Epithelial cell of proximal tubule (primary cell): ENCODE data around the gene LYSMD1. TPM values are rescaled to one million over a fixed set of nuclear protein-coding genes. Genes with fewer than 3 reads are reported as not detected.

Source experiments
- DNase-seq: peaks from one replicate; pipeline ENCODE4 v3.0.0-alpha.2; 2011; ENCODE audit warnings: low read depth
- H3K4me3 ChIP-seq: 2 replicates; pipeline ENCODE4 v1.5.1; 2011; ENCODE audit warnings: low read depth, mild to moderate bottlenecking, low read length
- CTCF ChIP-seq: conservative IDR thresholded peaks from 2 replicates; pipeline ENCODE4 v1.5.1; 2012; ENCODE audit warnings: low read depth, mild to moderate bottlenecking, low read length
- total RNA-seq: library from RNA; depleted of rRNA; stranded (reverse); fragments of >200 nt; gene quantifications from 2 replicates; pipeline ENCODE4 v1.2.3, GENCODE V29; 2015

LYSMD1 gene
- total RNA-seq, 1 donor from 2014 or later, result 4.5 TPM

- H3K4me3 ChIP-seq, result no peak overlapping the region
- no peak for TF ChIP-seq CTCF
- no peak for DNase-seq
Observed at GRCh38 chr1:151175041-151175741, 9.5 kb upstream of the LYSMD1 start.

GRCh38 chr1:151171190-151171589 is 5.5 kb upstream of the LYSMD1 start:
- DNase-seq, result no peak
- no peak for TF ChIP-seq CTCF
- no peak overlapping the region for H3K4me3 ChIP-seq

DNA sequence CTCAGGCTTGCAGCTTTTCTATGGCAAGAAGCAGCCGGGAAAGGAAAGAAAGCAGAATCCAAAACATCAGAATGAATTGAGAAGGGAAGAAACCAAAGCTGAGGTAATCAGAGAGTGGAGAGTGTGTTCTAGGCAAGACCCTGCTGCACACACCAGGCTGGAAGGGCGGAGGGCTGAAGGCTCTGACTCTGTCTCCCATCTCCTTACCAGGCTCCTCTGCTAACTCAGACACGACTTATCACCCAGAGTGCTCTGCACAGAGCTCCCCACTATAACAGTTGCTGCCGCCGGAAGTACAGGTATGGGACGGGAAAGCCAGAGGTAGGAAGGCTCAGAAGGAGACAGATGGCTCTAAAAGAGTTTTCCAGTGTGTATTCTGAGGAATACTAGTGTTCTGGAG is 1.4 kb upstream of the LYSMD1 start:
- DNase-seq, result no peak
- peak overlapping the region; percentile 99 for H3K4me3 ChIP-seq
- TF ChIP-seq CTCF, result no peak

DNA sequence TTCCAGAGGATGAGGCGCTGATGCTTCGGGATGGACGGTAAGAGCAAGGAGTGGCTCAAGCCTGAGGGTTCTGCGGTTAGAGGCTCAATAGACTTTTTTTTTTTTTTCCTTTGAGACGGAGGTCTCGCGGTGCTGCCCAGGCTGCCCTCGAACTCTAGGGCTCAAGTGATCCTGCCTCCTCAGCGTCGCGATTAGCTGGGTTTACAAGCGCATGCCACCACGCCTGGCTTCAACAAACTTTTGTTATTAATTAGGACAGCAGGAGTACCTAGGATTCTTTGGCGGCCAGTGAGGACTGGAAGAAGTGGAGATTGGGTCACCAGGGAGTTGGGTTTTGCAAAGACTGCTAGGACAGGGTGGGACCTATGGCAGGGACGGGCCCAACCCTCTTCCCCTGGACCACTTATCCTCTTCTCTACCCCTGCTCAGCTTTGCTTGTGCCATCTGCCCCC is 829 bp upstream of the LYSMD1 start:
- TF ChIP-seq CTCF, result no peak
- no peak for DNase-seq

DNA sequence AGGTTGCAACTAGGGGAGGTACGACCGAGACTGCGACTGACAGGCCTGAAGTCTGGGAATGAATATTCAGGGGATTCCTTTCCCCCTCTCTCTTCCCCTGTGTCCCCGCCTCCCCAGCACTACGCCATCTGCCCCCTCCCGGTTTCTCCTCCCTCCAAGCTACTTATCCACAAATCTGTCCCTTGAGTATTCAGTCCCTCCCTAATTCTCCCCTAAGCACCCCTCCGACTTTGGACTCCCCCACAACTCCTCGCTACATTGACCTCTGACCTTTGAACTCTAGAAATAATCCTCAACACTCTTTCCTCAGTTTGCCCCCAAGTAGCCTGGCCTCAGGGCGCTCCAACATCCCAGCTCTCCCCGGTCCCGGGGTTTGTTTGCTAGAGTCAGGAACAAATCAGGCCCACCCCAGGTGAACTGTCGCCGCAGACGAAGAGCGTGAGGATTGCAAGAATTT is 393 bp downstream of the LYSMD1 start:
- TF ChIP-seq CTCF, result no peak
- DNase-seq, result no peak
- peak overlapping the region; percentile 99 for H3K4me3 ChIP-seq

More for the DNA sequence above, 829 bp upstream of the LYSMD1 start:
- H3K4me3 ChIP-seq, result peak overlapping the region; percentile 99

- no peak for TF ChIP-seq CTCF
- peak overlapping the region; percentile 99 for H3K4me3 ChIP-seq
- no peak for DNase-seq
Observed at GRCh38 chr1:151164732-151165280, 896 bp downstream of the LYSMD1 start.

GRCh38 chr1:151159373-151159772 is 6.3 kb downstream of the LYSMD1 start:
- H3K4me3 ChIP-seq, result no peak overlapping the region
- no peak for DNase-seq
- no peak for TF ChIP-seq CTCF
